GM12891 (cell line): ENCODE results near the gene SHISA6.

Experiments
- PAX5 ChIP-seq: IDR thresholded peaks from 2 replicates; pipeline ENCODE4 v1.6.1; 2011; ENCODE audit warnings: low read length, moderate library complexity, mild to moderate bottlenecking; ENCODE audit not compliant: insufficient read depth, severe bottlenecking
- POLR2A ChIP-seq: IDR thresholded peaks from 2 replicates; pipeline ENCODE4 v1.6.1; 2011; ENCODE audit warnings: low read depth, low read length, control low read depth
- POLR2AphosphoS5 ChIP-seq: IDR thresholded peaks from 2 replicates; pipeline ENCODE4 v1.6.1; 2011; ENCODE audit warnings: low read depth, low read length, control low read depth
- TAF1 ChIP-seq: IDR thresholded peaks from 2 replicates; pipeline ENCODE4 v1.6.1; 2011; ENCODE audit warnings: low read depth, low read length, control low read depth

GRCh38 chr17:11454096-11454495 lies 213.1 kb downstream of the SHISA6 start:
- TF ChIP-seq TAF1 (no peak), POLR2A (no peak), POLR2AphosphoS5 (no peak), PAX5 (no peak)
